Type B pancreatic cell (in vitro differentiated cells): Measurements from ENCODE around the gene PARD3. TPM values are rescaled to one million over a fixed set of nuclear protein-coding genes. Genes with fewer than 3 reads are reported as not detected.

Experiments used
- DNase-seq: peaks from one replicate; pipeline ENCODE4 v3.0.0; 2021; ENCODE audit warnings: mixed read lengths; ENCODE audit not compliant: unreplicated experiment; ENCODE audit errors: extremely low spot score
- H3K27ac Mint-ChIP-seq: 2 replicates; pipeline ENCODE4 v1.8.0; 2021; ENCODE audit warnings: mild to moderate bottlenecking, mixed read lengths
- H3K27me3 Mint-ChIP-seq: 2 replicates; pipeline ENCODE4 v1.8.0; 2021; ENCODE audit warnings: mixed read lengths
- H3K36me3 Mint-ChIP-seq: 2 replicates; pipeline ENCODE4 v1.8.0; 2021; ENCODE audit warnings: mixed read lengths
- H3K4me1 Mint-ChIP-seq: one replicate; pipeline ENCODE4 v1.8.0; 2021; ENCODE audit warnings: mixed read lengths; ENCODE audit not compliant: unreplicated experiment
- H3K4me3 Mint-ChIP-seq: 2 replicates; pipeline ENCODE4 v1.8.0; 2021; ENCODE audit warnings: mild to moderate bottlenecking, mixed read lengths
- H3K9me3 Mint-ChIP-seq: 2 replicates; pipeline ENCODE4 v1.8.0; 2021; ENCODE audit warnings: mixed read lengths
- total RNA-seq: library from RNA; stranded (reverse); gene quantifications from 2 replicates; pipeline ENCODE4 v1.2.1, GENCODE V29; 2021; ENCODE audit warnings: low replicate concordance
- TF ChIP-seq, protein P1 (sequence below): fragments of 200-600 bp; sonication (generic); conservative IDR thresholded peaks from 2 replicates; pipeline ENCODE4 v1.5.0; 2021; ENCODE audit warnings: antibody characterized with exemption, mild to moderate bottlenecking

The PARD3 gene
- total RNA-seq, 1 donor from 2014 or later, result 52.3 TPM

DNA sequence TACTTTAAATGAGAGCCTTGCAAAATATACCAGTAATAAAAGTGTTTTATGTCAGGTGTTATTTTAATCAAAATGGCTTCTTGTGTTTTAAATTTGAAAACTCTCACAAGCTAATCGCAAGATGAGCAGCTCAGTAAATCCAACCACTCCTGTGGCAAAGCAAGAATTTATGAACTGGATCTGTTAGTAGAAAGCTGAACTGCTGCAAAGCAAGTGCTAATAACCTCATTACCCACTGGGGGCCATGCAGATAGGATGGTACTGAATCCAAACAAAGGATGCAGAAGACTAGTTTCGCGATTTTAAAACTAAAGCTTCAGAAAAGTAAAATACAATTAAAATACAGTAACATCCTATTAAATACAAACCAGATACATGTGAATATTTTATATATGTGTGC lies 468.0 kb downstream of the PARD3 start:
- Mint-ChIP-seq H3K36me3 (peaks cover 28% of the 10 kb centered on the region), H3K27me3 (no peaks in the 10 kb centered on the region), H3K9me3 (peaks cover 8% of the 10 kb centered on the region), H3K4me3 (no peak overlapping the region), H3K4me1 (peaks cover 24% of the 10 kb centered on the region), H3K27ac (no peak overlapping the region)
- no peak for DNase-seq
- TF ChIP-seq, protein P1, sequence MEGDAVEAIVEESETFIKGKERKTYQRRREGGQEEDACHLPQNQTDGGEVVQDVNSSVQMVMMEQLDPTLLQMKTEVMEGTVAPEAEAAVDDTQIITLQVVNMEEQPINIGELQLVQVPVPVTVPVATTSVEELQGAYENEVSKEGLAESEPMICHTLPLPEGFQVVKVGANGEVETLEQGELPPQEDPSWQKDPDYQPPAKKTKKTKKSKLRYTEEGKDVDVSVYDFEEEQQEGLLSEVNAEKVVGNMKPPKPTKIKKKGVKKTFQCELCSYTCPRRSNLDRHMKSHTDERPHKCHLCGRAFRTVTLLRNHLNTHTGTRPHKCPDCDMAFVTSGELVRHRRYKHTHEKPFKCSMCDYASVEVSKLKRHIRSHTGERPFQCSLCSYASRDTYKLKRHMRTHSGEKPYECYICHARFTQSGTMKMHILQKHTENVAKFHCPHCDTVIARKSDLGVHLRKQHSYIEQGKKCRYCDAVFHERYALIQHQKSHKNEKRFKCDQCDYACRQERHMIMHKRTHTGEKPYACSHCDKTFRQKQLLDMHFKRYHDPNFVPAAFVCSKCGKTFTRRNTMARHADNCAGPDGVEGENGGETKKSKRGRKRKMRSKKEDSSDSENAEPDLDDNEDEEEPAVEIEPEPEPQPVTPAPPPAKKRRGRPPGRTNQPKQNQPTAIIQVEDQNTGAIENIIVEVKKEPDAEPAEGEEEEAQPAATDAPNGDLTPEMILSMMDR, result no peak

DNA sequence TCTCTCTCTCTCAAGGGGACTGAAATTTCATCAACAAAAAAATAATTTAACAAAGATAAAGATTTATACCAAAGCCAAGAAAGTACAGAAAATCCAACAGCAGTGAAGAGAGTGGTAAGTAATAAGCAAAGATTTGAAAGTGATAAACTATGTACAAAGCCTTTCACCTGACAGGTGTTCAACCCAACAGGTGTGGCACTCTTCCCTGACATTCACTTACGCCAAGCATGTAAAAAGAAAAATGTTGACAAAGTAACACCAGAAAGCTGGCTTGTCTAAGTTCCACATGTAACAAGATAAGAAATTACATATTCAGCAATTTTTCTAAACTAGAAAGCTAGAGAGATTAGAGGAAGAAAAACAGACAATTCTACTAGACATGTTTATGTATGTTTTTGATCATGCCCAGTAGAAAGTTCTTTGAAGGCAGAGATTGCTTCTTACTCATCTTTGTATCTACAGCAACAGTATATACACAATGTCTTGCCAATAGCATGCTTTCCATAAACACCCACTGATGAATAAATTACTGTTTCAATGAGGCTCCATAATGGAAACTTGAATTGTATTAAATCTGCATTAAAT lies 468.5 kb downstream of the PARD3 start:
- no peak for DNase-seq
- Mint-ChIP-seq H3K4me3 (peak overlapping the region; percentile 39), H3K36me3 (peaks cover 28% of the 10 kb centered on the region), H3K4me1 (peaks cover 29% of the 10 kb centered on the region), H3K27me3 (no peaks in the 10 kb centered on the region), H3K27ac (peak overlapping the region; percentile 54), H3K9me3 (peaks cover 8% of the 10 kb centered on the region)
- TF ChIP-seq, protein P1, result no peak

DNA sequence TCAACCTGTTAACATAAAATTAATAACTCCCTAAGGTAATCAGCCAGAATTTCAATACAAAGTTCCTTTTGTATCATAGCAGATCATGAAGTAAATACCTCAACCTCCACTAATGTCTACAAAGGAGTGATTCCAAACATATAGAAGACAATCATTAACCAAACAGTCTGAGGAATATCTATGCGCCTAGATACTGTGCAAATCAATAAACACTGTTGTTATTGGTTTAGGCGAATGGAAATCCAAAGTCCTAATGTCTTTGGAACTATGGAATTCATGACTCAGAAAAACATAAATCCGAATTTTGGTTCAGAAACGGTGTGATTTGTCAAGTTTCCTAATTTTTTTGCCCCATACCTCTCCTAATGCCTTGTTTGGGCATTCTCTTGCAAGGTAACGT lies 469.7 kb downstream of the PARD3 start:
- TF ChIP-seq, protein P1, result no peak
- peaks cover 38% of the 10 kb centered on the region for H3K4me1 Mint-ChIP-seq
- no peak for DNase-seq
- H3K27me3 Mint-ChIP-seq, result no peaks in the 10 kb centered on the region
- no peak overlapping the region for H3K27ac Mint-ChIP-seq
- peaks cover 8% of the 10 kb centered on the region for H3K9me3 Mint-ChIP-seq
- H3K4me3 Mint-ChIP-seq, result peak overlapping the region; percentile 10
- peaks cover 23% of the 10 kb centered on the region for H3K36me3 Mint-ChIP-seq

DNA sequence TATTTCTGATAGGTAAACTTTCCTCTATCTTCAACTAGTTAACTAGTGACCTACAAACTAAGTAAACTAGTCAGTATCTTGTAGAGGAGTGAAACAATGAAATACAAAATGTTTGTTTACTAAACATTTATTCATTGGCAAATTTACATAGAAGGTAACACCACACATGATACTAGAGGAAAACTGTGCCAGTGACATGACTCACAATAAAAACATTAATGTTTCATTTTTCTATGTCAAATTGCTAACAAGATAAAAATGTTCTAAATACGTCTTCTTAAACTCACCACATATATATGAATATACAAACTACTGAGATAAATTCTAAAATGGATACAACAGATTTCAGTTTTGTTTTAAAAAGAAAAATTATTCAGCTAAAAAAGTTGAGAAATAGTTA lies 471.3 kb downstream of the PARD3 start:
- DNase-seq, result no peak
- Mint-ChIP-seq H3K27me3 (no peaks in the 10 kb centered on the region), H3K27ac (no peak overlapping the region), H3K9me3 (peaks cover 8% of the 10 kb centered on the region), H3K4me3 (no peak overlapping the region), H3K36me3 (peaks cover 25% of the 10 kb centered on the region), H3K4me1 (peaks cover 49% of the 10 kb centered on the region)
- TF ChIP-seq, protein P1, result no peak

DNA sequence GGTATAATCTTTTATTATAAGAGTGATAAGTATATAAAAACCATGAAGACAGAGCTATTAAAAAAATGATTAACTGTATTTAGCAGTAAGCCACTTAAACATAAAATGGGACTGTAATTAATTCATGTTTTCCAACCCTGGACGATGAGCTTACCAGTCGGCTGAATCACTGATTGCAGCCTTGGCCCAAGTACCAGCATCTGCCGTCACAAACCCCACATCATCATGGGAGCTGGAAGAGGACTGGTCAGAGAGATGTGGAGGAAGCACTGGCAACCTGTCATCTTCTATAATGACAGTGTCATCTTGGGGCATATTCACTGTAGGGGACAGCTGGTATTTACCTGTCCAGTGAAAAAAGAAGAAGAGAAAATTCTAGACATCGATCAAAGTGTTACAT lies 473.6 kb downstream of the PARD3 start:
- Mint-ChIP-seq H3K27ac (peak overlapping the region; percentile 72), H3K9me3 (peaks cover 5% of the 10 kb centered on the region), H3K4me3 (peak overlapping the region; percentile 20), H3K27me3 (no peaks in the 10 kb centered on the region), H3K36me3 (peaks cover 22% of the 10 kb centered on the region), H3K4me1 (peaks cover 49% of the 10 kb centered on the region)
- TF ChIP-seq, protein P1, result no peak
- no peak for DNase-seq
